WTC11 (cell line): Measurements from ENCODE around the gene MECR.

Experiments used
- CTCF ChIP-seq: fragments of 200-600 bp; IDR thresholded peaks from 2 replicates; pipeline ENCODE4 v1.8.0; 2022; ENCODE audit warnings: antibody characterized with exemption
- ESRRA ChIP-seq: sonication (generic); formaldehyde crosslinking; IDR thresholded peaks from 2 replicates; pipeline ENCODE4 v1.8.1; 2022; ENCODE audit warnings: mild to moderate bottlenecking, missing genetic modification reagents, borderline replicate concordance
- GABPB1 ChIP-seq: sonication (generic); formaldehyde crosslinking; IDR thresholded peaks from 2 replicates; pipeline ENCODE4 v1.8.1; 2023; ENCODE audit warnings: mild to moderate bottlenecking, missing genetic modification reagents
- GRHL2 ChIP-seq: fragments of 250-450 bp; sonication (Bioruptor Pico); IDR thresholded peaks from 2 replicates; pipeline ENCODE4 v1.8.0; 2022; ENCODE audit warnings: mild to moderate bottlenecking, moderate library complexity; ENCODE audit not compliant: insufficient replicate concordance, severe bottlenecking
- HMGXB4 ChIP-seq: sonication (generic); formaldehyde crosslinking; IDR thresholded peaks from 2 replicates; pipeline ENCODE4 v1.8.1; 2023; ENCODE audit warnings: mild to moderate bottlenecking, moderate library complexity, missing genetic modification reagents
- NFE2L1 ChIP-seq: sonication (generic); formaldehyde crosslinking; IDR thresholded peaks from 2 replicates; pipeline ENCODE4 v1.8.1; 2023; ENCODE audit warnings: missing genetic modification reagents
- NR3C1 ChIP-seq: sonication (generic); formaldehyde crosslinking; conservative IDR thresholded peaks from 2 replicates; pipeline ENCODE4 v1.8.1; 2023; ENCODE audit warnings: low read depth, mild to moderate bottlenecking, missing genetic modification reagents
- RELA ChIP-seq: sonication (generic); formaldehyde crosslinking; IDR thresholded peaks from 2 replicates; pipeline ENCODE4 v1.8.1; 2022; ENCODE audit warnings: missing genetic modification reagents, mild to moderate bottlenecking, borderline replicate concordance
- TEAD4 ChIP-seq: sonication (generic); formaldehyde crosslinking; IDR thresholded peaks from 2 replicates; pipeline ENCODE4 v1.8.0; 2022; ENCODE audit warnings: mild to moderate bottlenecking, missing genetic modification reagents
- TP53 ChIP-seq: sonication (generic); formaldehyde crosslinking; IDR thresholded peaks from 2 replicates; pipeline ENCODE4 v1.8.1; 2023; ENCODE audit warnings: mild to moderate bottlenecking, missing genetic modification reagents
- ZNF263 ChIP-seq: sonication (generic); formaldehyde crosslinking; IDR thresholded peaks from 2 replicates; pipeline ENCODE4 v1.8.1; 2022; ENCODE audit warnings: low read depth, mild to moderate bottlenecking, moderate library complexity, missing genetic modification reagents

- no peak for TF ChIP-seq CTCF
- TF ChIP-seq ZNF263 (CRISPR knock-in tag): no peak
- no peak for TF ChIP-seq RELA (CRISPR knock-in tag)
- TF ChIP-seq ESRRA (CRISPR knock-in tag): no peak
- no peak for TF ChIP-seq GRHL2 (CRISPR knock-in tag)
- TF ChIP-seq NR3C1 (CRISPR knock-in tag): no peak
- TF ChIP-seq GABPB1 (CRISPR knock-in tag): no peak
- TF ChIP-seq TP53 (CRISPR knock-in tag): no peak
- TF ChIP-seq HMGXB4: no peak
- TF ChIP-seq TEAD4 (CRISPR knock-in tag): no peak
- 0 out of 2 replicates have a peak, but pooled peaks have one; percentile 46 for TF ChIP-seq NFE2L1 (CRISPR knock-in tag)
Observed at GRCh38 chr1:29260531-29260930, 29.8 kb upstream of the MECR start.
